Measurements from ENCODE around the gene PTPN2.

GRCh38 chr18:12765126-12765525 lies 118.9 kb downstream of the PTPN2 start:
- TF ChIP-seq CTCF (tag by site-specific recombination; IDR thresholded peaks at IDR 0.05) (no peak), ZFP3 (tag by site-specific recombination; IDR thresholded peaks at IDR 0.05; ENCODE audit: low read depth) (no peak), ZNF239 (tag by site-specific recombination; IDR thresholded peaks at IDR 0.05) (no peak), ELK4 (IDR thresholded peaks at IDR 0.05; ENCODE audit: borderline replicate concordance, low read depth, low read length) (no peak), ZBTB17 (tag by site-specific recombination; IDR thresholded peaks at IDR 0.05) (no peak), ZNF776 (tag by site-specific recombination; IDR thresholded peaks at IDR 0.05; ENCODE audit: borderline replicate concordance) (no peak), OVOL3 (tag by site-specific recombination; IDR thresholded peaks at IDR 0.05) (no peak)
